Measurements from ENCODE around the gene A4GALT.

Gene A4GALT

GRCh38 chr22:42646569-42647525 is 73.8 kb downstream of the A4GALT start:
- DNase-seq: no peak

- DNase-seq: no peak
Observed at GRCh38 chr22:42645938-42646568, 74.6 kb downstream of the A4GALT start.

DNA sequence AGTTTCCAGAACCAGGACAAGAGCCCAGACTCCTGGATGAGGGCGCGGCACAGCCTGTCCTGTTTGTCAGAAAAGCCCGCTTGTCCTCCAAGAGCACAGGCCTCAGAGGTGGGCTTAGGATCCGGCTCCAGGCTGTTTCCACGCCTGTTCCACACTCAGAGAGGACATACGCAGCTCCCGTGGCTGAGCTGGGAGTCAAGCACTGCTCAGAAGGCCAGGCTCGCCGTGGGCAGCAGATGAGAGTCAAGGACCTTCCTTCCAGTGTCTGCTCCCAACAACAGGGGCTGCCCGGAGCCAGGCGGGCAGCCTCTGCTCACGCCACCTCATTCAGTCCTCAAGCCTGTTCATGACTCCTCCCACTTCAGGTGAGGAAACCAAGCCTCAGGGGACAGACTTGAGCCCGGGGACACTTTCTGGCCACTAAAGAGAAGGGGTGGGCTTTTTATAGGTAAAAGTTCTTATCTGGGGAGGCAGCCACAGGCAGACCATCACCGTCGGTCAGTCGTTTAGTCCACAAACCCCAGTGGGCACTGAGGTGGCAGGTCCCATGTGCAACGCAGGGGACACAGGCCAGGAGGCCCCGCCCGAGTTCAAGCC is 75.2 kb downstream of the A4GALT start:
- no peak for DNase-seq

GRCh38 chr22:42644422-42645340 is 76.0 kb downstream of the A4GALT start:
- no peak for DNase-seq

GRCh38 chr22:42643634-42644421 is 76.8 kb downstream of the A4GALT start:
- no peak for DNase-seq

DNA sequence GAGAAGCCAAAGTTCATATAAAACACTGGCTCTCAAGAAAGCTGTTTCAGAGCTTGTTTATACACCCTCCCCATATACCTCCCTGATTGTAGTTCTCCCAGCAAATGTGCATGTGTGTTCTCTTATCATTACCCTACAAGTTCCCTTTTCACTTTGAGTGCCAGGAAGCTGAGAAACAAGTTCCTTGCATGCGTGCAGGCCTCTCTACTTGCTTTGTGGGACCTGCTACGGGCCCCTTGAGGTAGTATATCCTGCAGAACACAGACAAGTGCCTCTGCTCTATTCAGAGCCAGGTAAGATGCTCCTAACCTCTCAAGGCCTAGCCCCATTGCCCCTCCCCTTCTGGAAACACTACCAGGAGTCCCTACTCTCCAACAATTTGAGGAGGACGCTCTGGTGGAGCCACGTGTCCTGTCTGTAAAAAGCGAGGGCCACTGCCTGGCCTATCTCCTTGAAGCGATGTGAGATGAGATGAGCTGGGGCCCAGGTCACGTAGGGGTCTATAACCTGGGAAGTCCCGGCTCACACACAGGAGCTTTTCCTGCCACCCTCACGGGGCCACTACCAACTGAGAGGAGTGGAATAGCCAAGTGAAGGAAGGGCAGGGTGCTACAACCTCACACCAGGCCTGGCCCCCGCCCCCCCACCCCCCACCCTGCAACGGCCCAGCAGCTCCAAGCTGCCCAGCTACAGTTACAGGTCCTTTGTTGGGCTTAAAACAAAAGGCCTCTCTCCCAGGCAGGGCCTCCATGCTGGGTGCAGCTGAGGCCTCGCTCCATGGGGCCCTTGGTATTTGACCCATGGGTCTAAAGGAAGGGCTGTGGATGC is 77.7 kb downstream of the A4GALT start:
- no peak for DNase-seq
